HG02571 (cell line): Measurements from ENCODE around the gene CEP55.
"Not testable (repeated sequence)": the region's sequence is repeated elsewhere in the genome, so short reads cannot be mapped to it uniquely, and the experiment has no call there.

ENCODE experiments used
- ATAC-seq: cut with Tn5 transposase; IDR thresholded peaks from one replicate; pipeline ENCODE4 v1.9.1; 2021; ENCODE audit warnings: mild to moderate bottlenecking, moderate library complexity; ENCODE audit not compliant: unreplicated experiment

CEP55 gene

DNA sequence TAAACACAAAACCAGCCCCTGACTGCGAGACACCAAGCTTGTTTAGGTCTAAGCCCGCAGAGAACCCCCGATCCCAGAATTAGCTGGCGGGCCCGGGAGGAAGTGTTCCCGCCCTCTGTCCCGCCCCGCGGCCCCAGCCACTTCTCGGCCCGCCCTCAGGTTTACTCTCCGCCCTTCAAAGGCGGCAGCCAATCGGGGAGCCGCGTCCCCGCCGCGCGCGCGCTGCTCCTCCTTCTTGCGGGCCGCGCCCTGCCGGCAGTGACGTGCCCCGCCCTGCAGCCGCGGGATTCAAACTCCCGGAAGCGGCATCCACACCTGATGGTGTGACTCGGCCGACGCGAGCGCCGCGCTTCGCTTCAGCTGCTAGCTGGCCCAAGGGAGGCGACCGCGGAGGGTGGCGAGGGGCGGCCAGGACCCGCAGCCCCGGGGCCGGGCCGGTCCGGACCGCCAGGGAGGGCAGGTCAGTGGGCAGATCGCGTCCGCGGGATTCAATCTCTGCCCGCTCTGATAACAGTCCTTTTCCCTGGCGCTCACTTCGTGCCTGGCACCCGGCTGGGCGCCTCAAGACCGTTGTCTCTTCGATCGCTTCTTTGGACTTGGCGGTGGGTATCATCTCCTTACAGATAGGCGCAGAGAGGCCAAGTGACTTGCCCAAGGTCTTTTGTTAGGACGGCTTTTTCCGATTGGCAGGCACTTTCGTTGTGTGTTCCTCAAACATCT, at the start of gene CEP55:
Gene CEP55, plus strand, starts transcription at position 291 of the 720 bp plus-strand sequence. CDS start 3,440 bp downstream, outside the sequence.
- peak; percentile 99 for ATAC-seq

DNA sequence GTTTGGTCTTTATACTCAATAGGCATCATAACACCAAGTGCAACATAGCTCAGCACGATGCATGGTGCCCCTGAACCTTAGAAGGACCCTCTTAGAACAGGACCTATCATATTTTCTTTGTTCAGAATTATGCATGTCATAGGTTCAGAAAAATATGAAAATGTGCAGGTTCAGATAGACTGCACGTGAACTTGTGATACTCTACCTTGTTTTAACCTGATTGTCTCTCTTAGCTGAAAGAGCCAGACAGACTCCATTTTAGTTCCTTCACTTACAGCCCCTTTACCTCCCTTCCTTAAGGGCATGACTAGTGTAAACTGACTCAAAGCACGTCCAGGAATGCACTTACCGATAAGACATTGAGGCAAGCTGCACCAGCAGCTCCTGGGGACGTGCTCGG, 49.4 kb upstream of the CEP55 start:
- ATAC-seq: no peak

DNA sequence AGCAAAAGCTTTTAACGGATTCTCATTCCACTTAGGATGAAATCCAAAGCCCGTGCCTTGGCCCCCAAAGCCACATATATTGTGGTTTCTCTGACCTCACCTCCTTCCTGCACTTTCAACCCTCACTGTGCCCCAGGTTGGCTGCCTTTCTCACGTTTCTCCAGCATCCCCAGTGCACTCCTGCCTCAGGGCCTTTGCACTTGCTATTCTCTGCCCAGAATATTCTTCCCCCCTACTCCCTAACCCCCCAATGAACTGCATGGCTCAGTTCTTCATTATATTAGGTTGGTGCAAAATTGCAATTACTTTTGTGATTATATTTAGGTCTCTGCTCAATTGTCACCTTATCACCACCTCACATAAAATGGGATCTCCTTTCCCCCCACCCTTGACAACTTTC, 48.4 kb upstream of the CEP55 start:
- no peak for ATAC-seq

DNA sequence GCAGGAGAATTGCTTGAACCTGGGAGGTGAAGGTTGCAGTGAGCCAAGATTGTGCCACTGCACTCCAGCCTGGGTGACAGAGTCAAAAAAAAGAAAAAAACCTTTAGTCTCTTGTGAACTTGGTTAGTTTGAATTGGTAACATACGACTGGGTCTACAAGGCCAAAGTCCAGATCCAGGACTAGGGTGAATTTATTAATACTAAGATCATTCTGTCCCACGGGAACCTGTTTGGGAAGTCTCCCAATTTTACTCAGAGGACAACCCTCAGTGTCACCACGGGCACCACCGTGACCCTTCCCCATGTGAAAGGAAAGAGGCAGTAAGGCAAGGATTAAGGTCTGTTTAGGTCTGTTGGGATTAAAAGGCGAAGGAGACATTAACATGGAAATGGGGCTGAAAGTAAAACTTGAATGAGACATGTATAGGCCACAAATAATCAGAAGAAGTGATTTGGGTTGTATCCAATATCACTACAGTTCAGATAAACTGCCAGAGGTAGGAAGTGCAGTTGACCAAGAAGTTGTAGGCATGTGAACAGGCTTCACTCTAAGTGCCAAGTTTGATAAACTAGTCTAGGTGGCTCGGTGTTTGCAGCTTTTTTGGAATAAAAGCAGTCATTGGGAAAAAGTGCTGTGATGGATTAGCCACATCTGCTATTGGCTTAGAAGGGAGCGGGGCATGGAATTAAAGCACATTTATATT, 45.0 kb upstream of the CEP55 start:
- no peak for ATAC-seq

DNA sequence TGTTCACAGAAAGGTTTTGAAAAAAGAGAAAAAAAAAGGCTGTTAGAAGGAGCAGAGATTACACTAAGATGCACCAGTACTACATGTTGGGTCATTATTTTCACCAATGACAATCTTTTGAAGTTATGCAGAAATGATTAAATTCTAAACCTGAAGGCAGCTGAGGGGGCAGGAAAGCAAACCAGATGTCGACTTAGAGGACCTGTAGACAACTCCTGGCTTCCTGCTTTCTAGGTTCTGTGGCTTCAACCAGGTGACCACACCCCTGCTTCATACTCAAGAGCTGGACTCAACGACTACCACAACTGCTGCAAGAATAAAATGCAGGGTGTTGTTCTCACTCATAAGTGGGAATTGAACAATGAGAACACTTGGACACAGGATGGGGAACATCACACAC, 44.3 kb upstream of the CEP55 start:
- ATAC-seq: no peak

DNA sequence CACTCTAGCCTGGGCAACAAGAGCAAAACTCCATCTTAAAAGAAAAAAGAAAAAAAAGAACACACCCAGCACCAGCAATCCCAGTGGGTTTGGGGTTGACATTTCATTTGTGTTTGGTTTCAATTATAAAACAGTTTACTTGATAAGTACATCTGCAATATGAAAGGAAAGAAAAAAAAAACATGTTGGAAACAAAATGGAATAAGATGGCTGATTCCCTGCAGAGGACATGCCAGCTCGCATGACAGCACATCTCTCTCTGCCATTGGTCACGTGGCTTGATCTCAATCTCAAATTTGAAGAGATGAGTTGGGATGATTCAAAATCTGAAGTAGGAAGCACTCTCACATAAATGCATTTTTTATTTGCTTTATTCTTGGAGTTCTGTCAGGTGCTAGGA, 42.3 kb upstream of the CEP55 start:
- ATAC-seq: no peak

DNA sequence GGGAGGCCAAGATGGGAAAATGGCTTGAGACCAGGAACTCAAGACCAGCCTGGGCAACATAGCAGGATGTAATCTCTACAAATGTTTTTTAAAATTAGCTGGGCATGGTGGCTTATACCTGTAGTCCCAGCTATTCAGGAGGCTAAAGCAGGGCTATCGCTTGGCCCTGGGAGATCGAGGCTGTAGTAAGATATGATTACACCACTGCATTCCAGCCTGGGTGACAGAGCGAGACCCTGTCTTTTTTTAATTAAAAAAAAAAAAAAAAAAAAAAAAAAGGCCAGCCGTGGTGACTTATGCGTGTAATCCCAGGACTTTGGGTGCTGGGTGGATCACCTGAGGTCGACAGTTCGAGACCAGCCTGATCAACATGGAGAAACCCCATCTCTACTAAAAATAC, 41.7 kb upstream of the CEP55 start:
- ATAC-seq: no peak

DNA sequence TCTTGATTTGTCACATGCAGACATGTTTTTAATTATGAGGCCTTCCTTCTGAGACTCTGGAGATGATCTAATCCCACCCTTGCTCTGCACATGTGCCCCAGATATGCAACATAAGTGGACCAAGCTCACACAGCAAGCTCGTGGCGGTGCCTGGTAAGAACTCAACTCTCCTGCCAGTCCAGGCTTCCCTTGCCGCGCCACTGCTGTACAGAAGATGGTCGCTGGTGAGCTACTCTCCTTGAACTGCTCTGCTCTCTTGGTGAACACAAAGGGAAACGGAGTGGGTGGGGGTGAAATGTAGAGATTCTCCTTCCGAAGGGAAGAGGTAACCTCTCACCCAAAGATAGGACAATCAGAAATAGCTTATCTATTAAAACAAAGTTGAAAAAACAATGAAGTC, 39.9 kb upstream of the CEP55 start:
- no peak for ATAC-seq

DNA sequence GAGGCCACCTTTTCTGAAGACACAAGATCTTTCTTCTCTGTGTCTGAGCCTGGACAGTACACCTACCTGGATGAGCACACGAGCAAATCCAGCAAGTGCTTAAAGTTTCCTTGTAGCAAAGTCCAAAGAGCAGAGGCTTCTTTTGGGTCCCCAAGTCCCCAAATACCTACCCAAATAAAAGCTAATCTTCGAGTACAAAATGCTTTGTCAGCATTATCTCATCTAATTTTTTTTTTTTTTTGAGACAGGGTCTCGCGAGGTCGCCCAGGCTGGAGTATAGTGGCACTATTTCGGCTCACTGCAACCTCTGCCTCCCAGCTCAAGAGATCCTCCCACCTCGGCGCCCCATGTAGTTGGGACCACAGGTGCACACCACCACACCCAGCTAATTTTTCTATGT, 38.9 kb upstream of the CEP55 start:
- ATAC-seq: no peak

DNA sequence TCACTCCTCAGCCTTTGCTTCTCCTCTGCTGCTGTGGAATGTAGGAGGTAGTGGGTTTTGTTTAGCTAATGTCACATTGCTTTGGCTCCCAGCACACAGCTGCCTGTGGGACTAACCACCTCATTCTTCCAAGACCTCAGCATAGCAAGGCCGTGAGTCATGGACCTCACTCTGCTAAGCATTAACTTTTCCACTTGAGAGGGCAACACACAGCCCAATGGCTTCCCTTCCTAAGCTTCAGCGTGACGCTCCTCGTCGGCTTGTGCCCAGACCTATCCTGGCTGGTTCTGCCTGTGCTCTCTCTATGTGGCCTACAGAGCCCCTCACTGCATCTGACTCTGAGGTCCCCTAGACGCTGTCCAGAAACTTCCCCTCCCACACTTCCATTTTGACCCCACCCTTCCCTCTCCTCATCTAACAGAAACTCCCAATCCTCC, 37.6 kb upstream of the CEP55 start:
- no peak for ATAC-seq

DNA sequence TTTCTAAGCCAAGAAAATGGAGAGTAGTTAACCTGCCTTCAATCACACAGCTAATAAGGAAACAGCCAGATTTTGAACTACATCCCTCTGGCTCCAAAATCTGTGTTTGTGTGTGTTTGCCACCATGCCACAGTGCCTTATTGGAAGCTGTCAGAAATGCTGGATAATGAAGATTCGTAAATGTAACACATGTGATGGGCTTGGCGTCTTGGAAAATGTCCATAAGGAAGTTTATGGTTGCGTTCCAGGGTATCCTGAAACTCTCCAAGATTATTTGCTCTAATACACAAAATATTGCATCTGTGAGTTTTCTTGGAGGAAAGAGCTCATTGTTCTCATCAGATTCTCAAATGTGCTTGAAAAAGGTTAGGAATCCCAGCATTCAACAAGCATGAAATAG, 36.9 kb upstream of the CEP55 start:
- ATAC-seq: no peak

DNA sequence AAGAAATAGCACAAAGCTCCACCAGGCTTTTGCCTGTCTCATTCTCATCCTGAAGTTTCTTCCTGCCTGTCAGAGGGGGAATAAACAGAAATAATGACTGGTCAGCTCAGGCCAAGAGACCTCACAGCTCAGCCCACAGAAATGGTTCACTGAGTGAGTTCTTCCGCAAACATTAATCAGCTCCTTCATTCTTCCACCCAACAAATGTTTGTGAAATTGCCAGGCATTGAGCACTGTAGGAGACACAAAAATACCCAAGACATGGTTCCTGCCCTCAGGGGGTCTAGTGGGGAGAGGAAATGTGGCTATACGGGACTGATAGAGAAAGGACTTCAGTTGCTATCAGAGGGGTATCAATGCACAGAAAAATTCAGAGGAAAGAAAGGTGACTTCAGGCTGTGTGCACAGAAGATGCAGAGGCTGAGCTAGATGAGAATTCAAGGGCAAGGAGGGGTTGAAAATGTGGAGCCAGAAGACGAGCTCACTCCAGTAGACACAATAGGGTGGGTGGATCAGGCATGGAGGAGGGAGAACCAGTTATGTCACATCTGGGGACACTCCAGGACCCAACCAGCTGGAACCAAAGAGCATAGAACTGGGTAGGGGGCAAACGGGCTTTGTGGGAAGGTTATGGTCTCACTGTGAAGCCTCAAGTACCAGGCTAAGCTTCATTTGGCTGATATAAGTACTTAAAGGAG, 35.2 kb upstream of the CEP55 start:
- no peak for ATAC-seq

DNA sequence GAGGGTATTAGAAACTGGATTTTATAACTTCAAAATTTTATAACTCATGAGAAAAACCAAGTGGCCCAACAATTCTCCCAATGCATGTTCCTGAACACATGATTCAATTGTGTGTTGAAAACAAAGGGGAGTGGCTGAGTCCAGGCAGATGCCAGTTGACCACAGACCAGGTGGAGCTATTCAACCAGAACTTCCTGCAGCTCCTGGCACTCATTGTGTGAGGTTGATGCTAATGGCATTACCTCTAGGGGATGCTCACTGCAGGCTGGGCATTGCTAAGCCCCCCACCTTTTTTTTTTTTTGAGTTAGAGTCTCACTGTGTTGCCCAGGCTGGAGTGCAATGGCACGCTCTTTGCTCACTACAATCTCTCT, 34.6 kb upstream of the CEP55 start:
- ATAC-seq: no peak

DNA sequence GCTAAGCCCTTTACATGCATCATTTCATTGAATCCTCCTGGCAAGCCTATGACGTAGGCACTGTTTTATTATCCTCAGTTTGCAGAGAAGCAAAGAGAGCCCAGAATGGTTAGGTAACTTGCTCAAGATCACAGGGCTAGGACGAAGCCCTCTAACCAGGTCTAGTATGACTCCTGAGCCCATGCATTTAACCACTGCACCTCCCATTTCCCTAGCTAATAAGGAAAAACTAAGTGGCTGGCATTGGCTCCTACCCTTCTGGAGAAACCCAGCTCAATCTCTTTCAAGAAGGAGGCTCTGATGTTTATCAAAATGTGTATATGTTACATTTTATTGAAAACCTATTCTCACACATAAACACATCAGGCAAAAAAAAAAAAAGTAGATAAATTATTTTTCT, 34.0 kb upstream of the CEP55 start:
- no peak for ATAC-seq

DNA sequence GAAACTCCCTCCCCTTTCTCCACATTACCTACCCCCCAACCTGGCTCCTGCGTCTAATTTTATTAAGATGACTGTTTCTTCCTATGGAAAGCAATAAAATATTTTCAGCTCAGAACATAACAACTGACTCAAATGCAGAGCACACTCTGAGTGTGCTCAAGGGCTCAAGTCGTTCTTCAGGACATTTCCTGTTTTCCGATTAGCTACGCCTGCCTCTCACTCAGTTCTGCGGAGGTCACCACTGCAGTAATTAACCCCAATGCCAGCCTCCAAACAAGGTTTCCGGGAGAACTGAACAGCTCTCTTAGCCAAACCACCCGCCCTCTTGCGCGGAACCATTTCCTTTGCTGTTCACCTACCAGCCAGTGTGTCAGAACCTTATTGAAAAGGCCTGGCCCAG, 33.5 kb upstream of the CEP55 start:
- ATAC-seq: no peak

DNA sequence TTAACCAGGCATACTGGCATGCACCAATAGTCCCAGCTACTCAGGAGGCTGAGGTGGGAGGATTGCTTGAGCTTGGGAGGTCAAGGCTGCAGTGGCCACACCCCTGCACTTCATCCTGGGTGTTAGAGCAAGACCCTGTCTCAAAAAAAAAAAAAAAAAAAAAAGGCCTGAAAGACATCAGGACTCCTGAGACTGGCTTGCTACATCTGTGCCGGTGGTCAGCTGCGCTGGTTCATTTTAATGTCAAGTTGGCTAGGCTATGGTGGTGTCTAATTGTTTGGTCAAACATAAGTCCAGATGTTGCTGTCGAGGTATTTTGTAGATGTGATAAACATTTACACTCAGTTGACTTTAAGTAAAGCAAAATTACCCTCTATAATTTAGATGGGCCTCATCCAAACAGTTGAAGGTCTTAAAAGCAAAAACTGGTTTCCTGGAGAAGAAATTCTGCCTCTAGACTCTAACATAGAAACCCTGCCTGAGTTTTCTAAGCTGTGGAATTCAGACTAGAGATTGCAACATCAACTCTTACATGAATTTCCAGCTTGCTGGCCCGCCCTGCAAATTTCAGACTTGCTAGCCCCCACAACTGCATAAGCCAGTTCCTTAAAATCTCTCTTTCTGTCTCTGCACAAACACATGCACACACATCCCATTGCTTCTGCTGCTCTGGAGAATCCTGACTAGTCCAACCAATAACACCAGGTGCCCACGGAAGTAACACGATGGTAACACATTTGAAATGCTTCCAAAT, 32.5 kb upstream of the CEP55 start:
- ATAC-seq: no peak

DNA sequence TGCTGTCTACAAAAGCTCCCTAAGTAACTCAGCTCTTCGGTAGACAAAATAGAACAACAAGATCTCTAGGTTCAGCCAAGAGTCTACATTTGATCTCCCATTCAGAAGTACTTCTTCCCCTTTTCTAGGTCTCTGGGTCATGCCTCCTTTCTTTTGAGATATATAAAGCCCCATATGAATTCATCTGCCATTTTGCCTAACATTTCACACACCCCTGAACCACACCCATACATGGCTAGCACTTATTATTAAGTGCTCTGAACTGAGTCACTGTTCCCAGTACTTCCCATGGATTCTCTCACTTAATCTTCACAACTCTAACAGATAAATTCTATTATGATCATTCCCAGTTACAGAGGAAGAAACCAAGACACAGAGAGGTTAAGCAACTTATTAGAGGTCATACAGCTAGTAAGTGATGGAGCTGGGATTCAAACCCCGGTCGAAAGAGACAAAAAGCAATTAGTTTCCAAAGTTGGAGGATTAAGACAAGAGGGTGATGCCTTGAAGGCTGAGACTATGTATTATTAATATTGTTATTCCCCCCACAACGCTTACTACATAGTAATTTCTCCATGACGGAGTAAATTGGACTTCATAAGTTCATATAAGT, 31.5 kb upstream of the CEP55 start:
- ATAC-seq: no peak

DNA sequence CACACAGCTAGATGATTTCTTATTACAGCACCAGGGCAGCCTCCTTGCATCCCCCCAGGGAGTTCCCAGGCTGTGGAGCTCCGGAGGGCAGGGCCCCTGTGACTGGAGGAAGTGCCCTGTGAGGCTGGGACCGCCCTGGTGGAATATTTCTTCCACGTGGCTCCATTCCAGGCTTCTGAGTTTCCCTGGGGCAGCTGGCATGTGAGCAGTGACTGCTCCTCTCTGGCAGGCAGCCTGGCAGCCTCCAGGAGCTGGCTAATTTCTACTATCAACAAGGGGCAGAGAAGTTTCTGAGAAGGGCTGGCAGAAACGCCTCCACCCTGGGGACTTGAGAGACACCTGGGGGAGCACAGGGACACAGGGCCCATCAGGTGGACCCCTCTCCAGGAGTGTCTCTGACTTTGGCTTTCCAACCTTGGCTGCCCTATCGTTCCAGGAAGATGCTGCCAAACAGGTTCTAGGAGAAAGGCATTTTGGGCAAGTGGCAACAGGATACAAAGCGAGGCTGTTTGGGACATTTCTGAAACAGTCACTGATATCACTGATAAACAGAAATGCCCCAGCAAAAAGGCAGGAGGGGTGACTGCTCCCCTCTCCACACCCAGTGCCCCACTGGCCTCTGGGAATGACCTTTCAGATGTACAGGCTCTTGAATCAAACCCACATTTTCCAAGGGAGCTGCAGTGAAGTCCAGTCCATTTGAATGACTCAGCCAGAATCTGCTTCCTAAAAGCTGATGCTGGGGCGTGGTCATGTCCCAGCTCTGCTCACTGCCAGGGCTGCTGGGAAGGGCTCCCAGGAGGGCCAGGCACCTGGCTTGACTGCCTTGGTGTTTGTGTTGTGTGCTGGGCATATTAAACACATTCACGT, 30.4 kb upstream of the CEP55 start:
- ATAC-seq: no peak

DNA sequence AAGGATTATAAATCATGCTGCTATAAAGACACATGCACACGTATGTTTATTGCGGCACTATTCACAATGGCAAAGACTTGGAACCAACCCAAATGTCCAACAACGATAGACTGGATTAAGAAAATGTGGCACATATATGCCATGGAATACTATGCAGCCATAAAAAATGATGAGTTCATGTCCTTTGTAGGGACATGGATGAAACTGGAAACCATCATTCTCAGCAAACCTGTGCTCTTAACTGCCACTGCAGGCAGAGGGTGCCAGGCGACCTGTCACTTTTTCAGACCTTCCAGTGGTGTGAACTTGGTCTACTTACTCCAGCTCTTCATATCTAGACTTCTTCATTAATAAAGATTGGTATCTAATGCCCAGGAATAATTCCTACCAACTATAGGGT, 28.8 kb upstream of the CEP55 start:
- ATAC-seq: not testable (repeated sequence)
